ENCODE measurements around the gene SIRPB2. TPM values are rescaled to one million over a fixed set of nuclear protein-coding genes. Genes with fewer than 3 reads are reported as not detected.
A peak's percentile ranks its signal among the peaks of the same experiment; 100 is the strongest.

The SIRPB2 gene
- total RNA-seq, 3 donors from 2014 or later, result 0.87 to 5.4 (median 3.4) TPM

GRCh38 chr20:1473246-1474220, 17.7 kb downstream of the SIRPB2 start:
- Histone ChIP-seq H3K4me3 (no peak overlapping the region), H3K9me3 (no peaks in the 10 kb centered on the region), H3K4me1 (ENCODE audit: low read depth) (peaks cover 23% of the 10 kb centered on the region), H3K36me3 (ENCODE audit: low read depth) (no peaks in the 10 kb centered on the region)
- intact Hi-C loops (cut with DNase I, micrococcal nuclease), result no loop called here
- ATAC-seq, result no peak
- TF ChIP-seq, protein P1, sequence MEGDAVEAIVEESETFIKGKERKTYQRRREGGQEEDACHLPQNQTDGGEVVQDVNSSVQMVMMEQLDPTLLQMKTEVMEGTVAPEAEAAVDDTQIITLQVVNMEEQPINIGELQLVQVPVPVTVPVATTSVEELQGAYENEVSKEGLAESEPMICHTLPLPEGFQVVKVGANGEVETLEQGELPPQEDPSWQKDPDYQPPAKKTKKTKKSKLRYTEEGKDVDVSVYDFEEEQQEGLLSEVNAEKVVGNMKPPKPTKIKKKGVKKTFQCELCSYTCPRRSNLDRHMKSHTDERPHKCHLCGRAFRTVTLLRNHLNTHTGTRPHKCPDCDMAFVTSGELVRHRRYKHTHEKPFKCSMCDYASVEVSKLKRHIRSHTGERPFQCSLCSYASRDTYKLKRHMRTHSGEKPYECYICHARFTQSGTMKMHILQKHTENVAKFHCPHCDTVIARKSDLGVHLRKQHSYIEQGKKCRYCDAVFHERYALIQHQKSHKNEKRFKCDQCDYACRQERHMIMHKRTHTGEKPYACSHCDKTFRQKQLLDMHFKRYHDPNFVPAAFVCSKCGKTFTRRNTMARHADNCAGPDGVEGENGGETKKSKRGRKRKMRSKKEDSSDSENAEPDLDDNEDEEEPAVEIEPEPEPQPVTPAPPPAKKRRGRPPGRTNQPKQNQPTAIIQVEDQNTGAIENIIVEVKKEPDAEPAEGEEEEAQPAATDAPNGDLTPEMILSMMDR (IDR thresholded peaks at IDR 0.05), result no peak
- no peak for DNase-seq

GRCh38 chr20:1472556-1473245, 18.5 kb downstream of the SIRPB2 start:
- Histone ChIP-seq H3K36me3 (ENCODE audit: low read depth) (no peaks in the 10 kb centered on the region), H3K4me3 (no peak overlapping the region), H3K9me3 (no peaks in the 10 kb centered on the region), H3K4me1 (ENCODE audit: low read depth) (peaks cover 23% of the 10 kb centered on the region)
- TF ChIP-seq, protein P1 (IDR thresholded peaks at IDR 0.05), result no peak
- DNase-seq (no peak), ATAC-seq (no peak)
- intact Hi-C loops (cut with DNase I, micrococcal nuclease), result no loop called here

GRCh38 chr20:1471242-1471641, 20.0 kb downstream of the SIRPB2 start:
- Histone ChIP-seq H3K9me3 (no peaks in the 10 kb centered on the region), H3K4me1 (ENCODE audit: low read depth) (peaks cover 23% of the 10 kb centered on the region), H3K36me3 (ENCODE audit: low read depth) (no peaks in the 10 kb centered on the region), H3K4me3 (no peak overlapping the region)
- TF ChIP-seq, protein P1 (IDR thresholded peaks at IDR 0.05), result no peak
- DNase-seq, result no peak
- intact Hi-C loops (cut with DNase I, micrococcal nuclease), result no loop called here
- ATAC-seq, result no peak

- ATAC-seq, result peak; percentile 63
- Histone ChIP-seq H3K4me1 (ENCODE audit: low read depth) (peaks cover 31% of the 10 kb centered on the region), H3K9me3 (no peaks in the 10 kb centered on the region), H3K36me3 (ENCODE audit: low read depth) (no peaks in the 10 kb centered on the region), H3K4me3 (no peak overlapping the region)
- TF ChIP-seq, protein P1 (IDR thresholded peaks at IDR 0.05), result peak; percentile 78
- intact Hi-C loops (cut with DNase I, micrococcal nuclease), result no loop called here
- DNase-seq, result peak; percentile 89 to 91 (median 90)
Observed at GRCh38 chr20:1469925-1470571, 21.2 kb downstream of the SIRPB2 start.

GRCh38 chr20:1469306-1469905, 21.8 kb downstream of the SIRPB2 start:
- no peaks in the 10 kb centered on the region for H3K9me3 ChIP-seq
- TF ChIP-seq, protein P1 (IDR thresholded peaks at IDR 0.05), result no peak
- no peaks in the 10 kb centered on the region for H3K36me3 ChIP-seq (ENCODE audit: low read depth)
- intact Hi-C loops (cut with DNase I, micrococcal nuclease), result no loop called here
- ATAC-seq, result no peak
- peak; percentile 18 to 50 (median 42) for DNase-seq
- H3K4me3 ChIP-seq, result no peak overlapping the region
- peaks cover 35% of the 10 kb centered on the region for H3K4me1 ChIP-seq (ENCODE audit: low read depth)

All from mucosa of descending colon (tissue), 3 donors.